ENCODE results near the gene ZMIZ2.
"Not testable (repeated sequence)": the region's sequence is repeated elsewhere in the genome, so short reads cannot be mapped to it uniquely, and the experiment has no call there.

Gene ZMIZ2

GRCh38 chr7:44775383-44776107 lies 26.9 kb downstream of the ZMIZ2 start:
- no peak for DNase-seq

DNA sequence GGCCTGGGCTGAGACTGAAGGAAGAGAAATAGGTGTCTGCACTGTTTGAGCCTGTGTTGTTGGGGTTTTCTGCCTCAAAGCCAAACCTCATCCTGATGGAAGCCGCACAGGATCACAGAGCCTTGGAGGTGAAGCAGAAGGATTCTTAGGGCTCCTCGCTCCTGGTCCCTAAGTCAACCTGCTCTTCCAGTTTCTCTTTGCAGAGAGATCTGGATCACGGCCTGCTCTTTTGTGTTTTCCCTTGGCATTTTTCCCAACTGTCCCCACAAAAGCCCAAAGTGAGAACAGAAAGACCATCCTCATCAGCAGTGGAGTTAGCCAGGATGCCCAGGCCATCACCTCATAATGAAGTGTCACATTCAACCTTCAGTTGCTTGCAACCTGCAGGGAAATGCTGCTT lies 27.6 kb downstream of the ZMIZ2 start:
- no peak for DNase-seq

DNA sequence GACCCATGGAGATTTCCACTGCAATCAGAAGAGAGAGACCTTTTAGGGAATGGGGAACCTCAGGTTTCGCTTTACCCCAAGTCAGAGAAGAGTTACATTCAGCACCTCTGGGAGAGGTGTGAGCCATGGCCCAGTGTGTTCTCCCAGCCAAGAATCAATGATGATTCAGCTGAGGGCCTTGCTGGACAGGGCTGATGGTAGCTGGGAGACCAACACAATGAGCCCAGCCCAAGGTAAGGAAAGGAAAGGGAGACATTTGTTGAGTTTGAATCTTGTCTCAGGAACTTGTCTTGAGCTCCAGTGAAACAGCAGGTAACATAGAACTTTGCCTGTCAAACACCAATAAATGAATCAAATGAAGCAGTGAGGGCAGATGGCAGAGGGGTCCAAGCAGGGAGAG lies 33.8 kb downstream of the ZMIZ2 start:
- no peak for DNase-seq

DNA sequence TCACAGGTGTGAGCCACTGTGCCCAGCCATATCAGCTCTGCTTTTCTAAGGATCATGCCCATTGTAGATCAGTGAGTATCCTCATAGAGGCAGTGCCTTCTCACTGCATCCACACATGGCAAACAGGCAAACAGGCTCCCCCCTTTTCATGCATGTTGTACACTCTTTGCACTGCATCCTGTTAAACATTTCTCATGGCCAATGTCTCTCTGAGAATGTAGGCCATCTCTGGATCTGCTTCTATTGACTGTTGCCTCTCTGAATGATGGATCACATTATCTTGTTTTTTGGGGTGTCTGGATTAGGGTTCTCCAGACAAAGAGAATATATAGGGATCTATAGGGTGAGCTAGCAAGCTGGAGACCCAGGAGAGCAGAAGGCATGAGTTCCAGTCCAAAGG lies 34.8 kb downstream of the ZMIZ2 start:
- no peak for DNase-seq

GRCh38 chr7:44784364-44784763 lies 35.7 kb downstream of the ZMIZ2 start:
- DNase-seq = no peak

DNA sequence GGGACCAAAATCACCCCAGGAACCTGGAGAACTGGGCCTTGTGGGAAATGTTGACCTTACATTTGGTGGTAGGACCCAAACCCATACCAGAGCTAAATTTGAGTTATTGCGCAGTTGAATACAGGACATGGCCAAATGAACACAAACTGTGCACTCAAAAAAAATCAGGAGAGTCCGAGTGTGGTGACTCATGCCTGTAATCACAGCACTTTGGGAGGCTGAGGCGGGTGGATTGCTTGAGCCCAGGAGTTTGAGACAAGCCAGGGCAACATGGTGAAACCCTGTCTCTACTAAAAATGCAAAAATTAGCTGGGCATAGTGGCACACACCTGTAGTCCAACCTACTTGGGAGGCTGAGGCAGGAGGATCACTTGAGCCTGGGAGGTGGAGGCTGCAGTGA lies 36.6 kb downstream of the ZMIZ2 start:
- DNase-seq = not testable (repeated sequence)

DNA sequence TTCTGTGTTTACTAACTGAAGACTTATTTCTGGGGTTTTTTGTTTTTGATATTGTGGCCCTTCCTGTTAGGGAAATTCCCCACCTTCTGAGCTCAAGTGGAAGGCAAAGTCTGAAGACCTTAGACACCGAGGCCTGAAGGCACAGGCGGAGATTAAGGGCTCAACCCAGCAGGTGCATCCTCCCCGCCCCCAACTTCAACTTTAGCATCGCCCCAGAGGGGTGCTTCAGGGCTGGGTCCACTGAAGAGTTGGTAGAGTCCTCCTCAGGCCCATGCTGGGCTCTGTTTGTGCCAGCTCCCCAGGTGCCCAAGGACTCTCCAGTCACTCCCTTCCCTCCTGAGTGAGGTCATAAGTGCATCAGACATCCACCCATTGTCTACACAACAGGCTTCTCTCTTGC lies 38.4 kb downstream of the ZMIZ2 start:
- DNase-seq = no peak

DNA sequence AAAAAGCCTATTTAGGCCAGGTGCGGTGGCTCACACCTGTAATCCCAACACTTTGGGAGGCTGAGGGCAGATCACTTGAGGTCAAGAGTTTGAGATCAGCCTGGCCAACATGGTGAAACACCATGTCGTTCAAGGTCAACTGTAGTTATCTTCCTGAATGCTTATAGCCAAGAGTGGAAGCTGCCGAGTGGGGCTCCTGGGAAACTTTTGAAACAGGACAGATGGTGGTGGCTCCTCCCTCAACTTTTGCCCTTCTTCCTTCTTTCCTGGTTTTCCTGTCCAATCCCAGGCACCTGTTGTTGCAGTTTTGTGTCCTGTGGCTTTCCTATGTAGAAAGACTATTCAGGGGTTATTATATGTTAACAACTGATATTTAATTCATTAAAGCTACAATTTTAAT lies 39.1 kb downstream of the ZMIZ2 start:
- DNase-seq = no peak

DNA sequence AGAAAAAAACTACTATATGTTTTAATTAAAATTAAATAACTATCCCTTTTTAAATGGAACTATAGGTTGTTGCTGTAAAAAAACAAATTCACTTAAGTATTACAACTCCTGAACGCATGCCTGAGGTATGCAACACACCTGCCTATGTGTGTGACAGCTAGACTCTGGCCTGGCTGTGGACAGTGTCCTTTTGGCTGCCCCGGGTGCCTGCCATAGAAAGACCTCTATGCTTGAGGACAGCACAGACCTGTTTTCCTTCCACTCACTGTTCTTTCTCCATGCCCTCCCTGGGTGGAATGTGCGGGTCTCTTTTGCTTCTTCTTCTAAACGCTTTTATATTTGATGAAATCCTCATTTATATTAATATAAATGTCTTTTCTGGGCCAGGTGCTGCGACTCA lies 41.3 kb downstream of the ZMIZ2 start:
- no peak for DNase-seq

DNA sequence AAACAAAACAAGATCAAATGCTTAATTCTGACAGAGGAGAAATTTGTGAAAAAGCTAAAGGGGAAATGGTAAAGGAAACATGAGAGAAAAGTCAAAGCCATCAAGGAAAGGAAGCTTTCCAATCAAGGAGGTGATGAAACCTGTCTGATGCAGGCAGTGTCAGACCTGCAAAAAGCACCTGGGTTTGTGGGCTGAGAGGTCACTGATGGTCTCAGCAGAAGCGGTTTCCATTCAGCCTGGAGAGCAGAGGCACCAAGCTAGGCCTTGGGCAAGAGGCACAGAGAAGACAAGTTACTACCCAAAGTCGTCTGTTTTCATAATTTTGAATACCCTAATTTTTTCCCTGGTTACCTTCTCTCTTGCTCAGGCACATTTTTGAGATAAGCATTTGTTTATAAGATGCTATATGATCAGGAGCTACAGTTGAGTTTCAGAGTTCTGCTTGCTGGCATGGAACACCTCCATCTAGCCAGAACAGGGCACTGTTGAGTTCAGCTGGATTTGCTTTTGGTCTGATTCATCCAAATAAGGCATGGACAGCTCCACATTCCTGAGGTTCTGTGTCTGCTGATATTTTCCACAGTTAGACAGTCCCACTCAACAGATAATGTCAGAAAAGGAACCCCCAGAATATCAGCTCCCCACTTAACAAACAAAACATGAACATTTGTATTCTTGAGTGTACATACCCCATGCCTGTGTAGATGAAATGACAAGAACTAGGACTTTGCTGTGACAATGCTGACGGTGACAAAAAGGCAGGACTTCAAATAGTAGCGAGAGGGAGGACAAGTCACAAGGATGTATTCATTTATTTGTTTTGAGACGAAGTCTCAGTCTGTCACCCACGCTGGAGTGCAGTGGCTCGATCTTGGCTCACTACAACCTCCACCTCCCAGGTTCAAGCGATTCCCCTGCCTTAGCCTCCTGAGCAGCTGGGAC lies 42.9 kb downstream of the ZMIZ2 start:
- no peak for DNase-seq

- no peak for DNase-seq
These were observed 45.3 kb downstream of the ZMIZ2 start for GRCh38 chr7:44793919-44794318.

- no peak for DNase-seq
These were observed 45.7 kb downstream of the ZMIZ2 start for GRCh38 chr7:44794331-44794730.

DNA sequence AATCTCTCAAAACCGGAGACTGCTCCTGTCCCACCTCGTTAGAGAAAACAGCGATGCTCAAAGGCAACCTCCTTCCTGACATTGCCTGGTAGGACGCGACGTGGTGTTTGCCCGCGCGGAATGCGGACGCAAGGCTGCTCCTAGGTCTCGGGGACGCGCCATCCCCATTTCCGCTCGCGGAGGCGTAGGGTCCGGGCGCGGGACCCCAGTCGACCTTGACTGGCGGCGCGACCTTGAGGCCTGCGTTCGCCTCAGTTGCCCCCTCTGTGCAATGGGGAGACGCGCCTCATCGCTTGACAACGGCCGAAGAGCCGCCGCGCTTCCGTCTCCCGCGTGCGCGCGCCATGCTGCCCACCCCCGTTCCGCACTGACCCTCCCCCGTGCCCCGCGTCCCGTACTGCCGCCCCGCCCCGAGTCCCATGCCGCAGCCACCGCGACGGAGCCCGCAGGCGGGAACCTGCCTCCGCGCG lies 47.4 kb downstream of the ZMIZ2 start:
- peak in 2 of 6 experiments; percentile 59 to 67 for DNase-seq

- DNase-seq = peak; percentile 96 to 98 (median 98)
These were observed 48.1 kb downstream of the ZMIZ2 start, which contains the start of gene PPIA for GRCh38 chr7:44796504-44797328. Gene PPIA (plus strand): TSS chr7:44796681. CDS start chr7:44796725, 44 bp downstream.

- DNase-seq = peak; percentile 66 to 83 (median 74)
These were observed 48.9 kb downstream of the ZMIZ2 start for GRCh38 chr7:44797329-44798258.

GRCh38 chr7:44798649-44799305 lies 50.1 kb downstream of the ZMIZ2 start:
- no peak for DNase-seq

DNA sequence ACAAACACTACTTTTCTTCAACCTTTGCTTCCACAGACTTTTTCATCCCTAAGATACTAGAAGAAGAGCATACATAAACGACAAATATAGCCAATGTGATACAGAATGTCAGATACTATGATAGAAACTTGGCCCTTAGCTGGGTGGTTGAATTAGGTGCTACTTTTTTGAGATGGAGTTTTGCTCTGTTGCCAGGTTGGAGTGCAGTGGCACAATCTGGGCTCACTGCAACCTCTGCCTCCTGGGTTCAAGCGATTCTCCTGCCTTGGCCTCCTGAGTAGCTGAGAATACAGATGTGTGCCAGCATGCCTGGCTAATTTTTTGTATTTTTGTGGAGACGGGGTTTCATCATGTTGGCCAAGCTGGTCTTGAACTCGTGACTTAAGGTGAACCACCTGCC lies 51.3 kb downstream of the ZMIZ2 start:
- no peak for DNase-seq

DNA sequence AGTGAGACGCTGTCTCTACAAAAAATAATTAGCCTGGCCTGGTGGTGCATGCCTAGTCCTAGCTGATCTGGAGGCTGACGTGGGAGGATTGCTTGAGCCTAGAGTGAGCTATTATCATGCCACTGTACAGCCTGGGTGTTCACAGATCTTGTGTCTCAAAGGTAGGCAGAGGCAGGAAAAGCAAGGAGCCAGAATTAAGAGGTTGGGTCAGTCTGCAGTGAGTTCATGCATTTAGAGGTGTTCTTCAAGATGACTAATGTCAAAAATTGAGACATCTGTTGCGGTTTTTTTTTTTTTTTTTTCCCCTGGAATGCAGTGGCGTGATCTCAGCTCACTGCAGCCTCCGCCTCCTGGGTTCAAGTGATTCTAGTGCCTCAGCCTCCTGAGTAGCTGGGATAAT lies 53.2 kb downstream of the ZMIZ2 start:
- no peak for DNase-seq

DNA sequence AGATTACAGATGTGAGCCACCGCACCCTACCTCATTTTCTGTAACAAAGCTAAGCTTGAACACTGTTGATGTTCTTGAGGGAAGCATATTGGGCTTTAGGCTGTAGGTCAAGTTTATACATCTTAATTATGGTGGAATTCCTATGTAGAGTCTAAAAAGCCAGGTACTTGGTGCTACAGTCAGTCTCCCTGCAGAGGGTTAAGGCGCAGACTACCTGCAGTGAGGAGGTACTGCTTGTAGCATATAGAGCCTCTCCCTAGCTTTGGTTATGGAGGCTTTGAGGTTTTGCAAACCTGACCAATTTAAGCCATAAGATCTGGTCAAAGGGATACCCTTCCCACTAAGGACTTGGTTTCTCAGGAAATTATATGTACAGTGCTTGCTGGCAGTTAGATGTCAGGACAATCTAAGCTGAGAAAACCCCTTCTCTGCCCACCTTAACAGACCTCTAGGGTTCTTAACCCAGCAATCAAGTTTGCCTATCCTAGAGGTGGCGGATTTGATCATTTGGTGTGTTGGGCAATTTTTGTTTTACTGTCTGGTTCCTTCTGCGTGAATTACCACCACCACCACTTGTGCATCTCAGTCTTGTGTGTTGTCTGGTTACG lies 53.9 kb downstream of the ZMIZ2 start:
- no peak for DNase-seq

- not testable (repeated sequence) for DNase-seq
These were observed 55.3 kb downstream of the ZMIZ2 start for GRCh38 chr7:44803828-44804519.

Data from stimulated activated naive CD4-positive, alpha-beta T cell (primary cell).